Inflammatory macrophage treated with lipopolysaccharide for 1 hour (primary cell): ENCODE measurements around the gene TAMM41.
"Not testable (repeated sequence)": the region's sequence is repeated elsewhere in the genome, so short reads cannot be mapped to it uniquely, and the experiment has no call there.

Experiments
- DNase-seq, 2 donors: peaks; one replicate each; pipeline ENCODE4 v3.0.0-alpha.2; 2020 to 2022

TAMM41 gene

DNA sequence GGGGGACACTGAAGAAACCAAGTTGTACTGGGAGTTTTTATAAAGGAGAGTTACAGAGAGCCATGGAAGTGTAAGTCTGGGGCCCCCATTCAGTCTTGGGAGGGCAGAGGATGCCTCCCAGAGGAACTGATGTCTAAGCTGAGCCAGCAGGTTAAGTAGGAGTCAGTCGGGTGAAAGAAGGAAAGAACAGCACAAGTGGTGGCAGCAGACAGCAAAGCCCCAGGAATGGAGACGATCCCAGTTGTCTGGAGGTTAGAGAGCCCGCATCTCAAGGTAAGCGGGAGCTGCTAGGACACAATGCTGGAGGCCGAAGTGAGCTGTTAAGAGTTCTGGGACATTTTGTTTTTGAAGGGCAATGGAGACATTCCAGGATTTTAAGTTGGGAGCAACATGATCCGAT is 88.8 kb downstream of the TAMM41 start:
- DNase-seq: no peak

DNA sequence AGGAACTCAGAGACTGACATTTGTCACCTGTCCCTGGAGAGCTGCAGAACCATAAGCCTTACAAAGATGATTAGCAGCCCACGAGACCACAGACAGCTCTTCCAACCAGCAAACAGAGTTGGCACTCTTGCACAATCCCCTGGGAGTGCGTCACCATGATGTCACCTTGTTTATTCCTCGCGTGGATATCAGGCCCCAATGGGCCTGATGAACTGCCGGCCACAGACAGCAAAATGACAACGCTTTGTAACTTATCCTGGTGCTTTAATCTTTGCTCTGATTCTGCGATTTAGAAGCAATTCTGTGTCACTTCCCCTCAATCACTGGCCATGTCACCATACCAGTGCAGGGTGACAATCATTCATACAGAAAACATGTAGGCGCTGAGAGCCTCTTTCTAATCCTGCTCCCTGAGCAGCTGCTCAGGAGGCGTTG is 89.2 kb downstream of the TAMM41 start:
- DNase-seq: peak in 1 of 2 donors; percentile 10

DNA sequence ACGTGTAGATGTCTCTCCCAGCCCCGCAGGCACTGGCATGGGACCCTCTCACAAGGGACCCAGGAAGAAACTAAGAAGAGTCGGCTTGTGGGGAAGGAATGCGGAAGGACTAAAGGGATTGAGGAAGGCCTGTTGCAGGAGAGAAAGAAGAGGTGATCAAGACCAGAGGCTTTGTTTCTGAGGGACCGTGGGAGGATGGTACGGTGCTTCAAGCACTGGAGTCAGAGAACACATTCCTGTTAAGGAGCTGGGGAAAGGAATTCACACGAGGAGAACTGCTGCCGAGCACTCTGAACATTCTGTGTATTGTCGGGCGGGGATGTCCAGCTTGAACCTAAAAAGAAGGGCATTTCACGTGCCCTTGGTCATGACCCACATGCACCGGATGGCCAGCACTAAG is 91.4 kb downstream of the TAMM41 start:
- DNase-seq: no peak

DNA sequence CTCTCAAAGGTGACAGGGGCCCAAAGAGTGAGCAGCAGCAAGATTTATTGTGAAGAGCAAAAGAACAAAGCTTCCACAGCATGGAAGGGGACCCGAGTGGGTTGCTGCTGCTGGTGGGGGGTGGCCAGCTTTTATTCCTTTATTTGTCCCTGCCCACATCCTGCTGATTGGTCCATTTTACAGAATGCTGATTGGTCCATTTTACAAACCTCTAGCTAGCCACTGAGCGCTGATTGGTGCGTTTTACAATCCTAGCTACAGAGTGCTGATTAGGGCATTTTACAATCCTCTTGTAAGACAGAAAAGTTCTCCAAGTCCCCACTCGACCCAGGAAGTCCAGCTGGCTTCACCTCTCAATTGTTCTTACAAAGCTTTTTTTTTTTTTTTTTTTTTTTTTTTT is 94.4 kb downstream of the TAMM41 start:
- DNase-seq: not testable (repeated sequence)

DNA sequence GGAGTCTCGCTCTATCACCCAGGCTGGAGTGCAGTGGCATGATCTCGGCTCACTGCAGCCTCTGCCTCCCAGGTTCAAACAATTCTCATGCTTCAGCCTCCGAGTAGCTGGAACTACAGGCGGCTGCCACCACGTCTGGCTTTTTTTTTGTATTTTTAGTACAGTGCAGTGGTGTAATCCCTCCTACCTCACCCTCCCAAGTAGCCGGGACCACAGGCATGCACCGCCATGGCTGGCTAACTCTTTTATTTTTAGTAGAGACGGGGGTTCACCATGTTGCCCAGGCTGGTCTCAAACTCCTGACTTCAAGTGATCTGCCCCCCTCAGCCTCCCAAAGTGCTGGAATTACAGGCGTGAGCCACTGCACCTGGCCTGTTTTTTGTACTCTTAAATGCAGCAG is 98.4 kb downstream of the TAMM41 start:
- not testable (repeated sequence) for DNase-seq
